DND-41 (cell line): ENCODE results near the gene SPTLC1.

Experiments used
- EZH2 ChIP-seq: IDR thresholded peaks from 3 replicates; pipeline ENCODE4 v1.6.1; 2012; ENCODE audit warnings: borderline replicate concordance, low read depth, mild to moderate bottlenecking, moderate library complexity, low read length, inconsistent platforms; ENCODE audit not compliant: severe bottlenecking
- TF ChIP-seq, protein P1 (sequence below): IDR thresholded peaks from 2 replicates; pipeline ENCODE4 v1.5.1; 2012; ENCODE audit warnings: borderline replicate concordance, low read length, moderate library complexity, mild to moderate bottlenecking; ENCODE audit not compliant: poor library complexity, severe bottlenecking; ENCODE audit errors: extremely low read depth

DNA sequence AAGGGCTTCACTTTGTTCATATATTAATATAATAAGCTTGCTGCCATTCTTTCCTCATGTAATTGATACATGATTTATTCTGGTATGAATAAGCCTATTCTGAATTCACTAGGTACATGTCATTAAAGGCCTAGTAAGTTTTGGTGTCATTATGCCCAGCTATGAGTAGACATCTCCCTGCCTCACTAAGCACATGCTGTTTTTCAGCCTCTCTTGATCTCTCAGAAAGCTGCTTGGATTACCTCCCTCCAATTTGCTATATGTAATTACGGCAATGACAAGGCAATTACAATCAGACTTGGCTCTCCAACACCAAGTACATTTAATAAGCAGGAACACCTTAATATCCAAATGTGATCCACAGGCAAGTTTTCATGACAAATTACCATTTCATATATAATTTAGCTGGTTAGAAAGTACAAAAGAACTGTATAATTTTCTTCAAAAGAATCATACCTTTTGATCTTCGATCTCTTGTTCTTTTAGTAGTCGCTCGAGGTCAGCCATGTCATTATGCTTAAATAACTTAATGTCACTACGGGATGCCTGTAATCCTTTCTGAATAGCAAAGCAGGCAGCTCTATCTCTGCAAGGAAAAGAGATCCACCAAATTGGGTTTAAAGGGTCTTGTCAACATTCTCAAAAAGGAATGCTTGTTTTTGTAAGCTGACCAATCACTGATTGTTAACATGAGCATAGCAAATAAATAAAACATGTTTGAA lies 56.3 kb downstream of the SPTLC1 start:
- TF ChIP-seq, protein P1, sequence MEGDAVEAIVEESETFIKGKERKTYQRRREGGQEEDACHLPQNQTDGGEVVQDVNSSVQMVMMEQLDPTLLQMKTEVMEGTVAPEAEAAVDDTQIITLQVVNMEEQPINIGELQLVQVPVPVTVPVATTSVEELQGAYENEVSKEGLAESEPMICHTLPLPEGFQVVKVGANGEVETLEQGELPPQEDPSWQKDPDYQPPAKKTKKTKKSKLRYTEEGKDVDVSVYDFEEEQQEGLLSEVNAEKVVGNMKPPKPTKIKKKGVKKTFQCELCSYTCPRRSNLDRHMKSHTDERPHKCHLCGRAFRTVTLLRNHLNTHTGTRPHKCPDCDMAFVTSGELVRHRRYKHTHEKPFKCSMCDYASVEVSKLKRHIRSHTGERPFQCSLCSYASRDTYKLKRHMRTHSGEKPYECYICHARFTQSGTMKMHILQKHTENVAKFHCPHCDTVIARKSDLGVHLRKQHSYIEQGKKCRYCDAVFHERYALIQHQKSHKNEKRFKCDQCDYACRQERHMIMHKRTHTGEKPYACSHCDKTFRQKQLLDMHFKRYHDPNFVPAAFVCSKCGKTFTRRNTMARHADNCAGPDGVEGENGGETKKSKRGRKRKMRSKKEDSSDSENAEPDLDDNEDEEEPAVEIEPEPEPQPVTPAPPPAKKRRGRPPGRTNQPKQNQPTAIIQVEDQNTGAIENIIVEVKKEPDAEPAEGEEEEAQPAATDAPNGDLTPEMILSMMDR, result no peak
- TF ChIP-seq EZH2, result no peak
